GM21447 (cell line): ENCODE measurements around the gene CALCOCO2.
"Not testable (repeated sequence)": the region's sequence is repeated elsewhere in the genome, so short reads cannot be mapped to it uniquely, and the experiment has no call there.

Experiments used
- ATAC-seq: cut with Tn5 transposase; IDR thresholded peaks from one replicate; pipeline ENCODE4 v1.9.1; 2021; ENCODE audit not compliant: unreplicated experiment

The CALCOCO2 gene

GRCh38 chr17:48872409-48872808, 41.6 kb downstream of the CALCOCO2 start:
- not testable (repeated sequence) for ATAC-seq

GRCh38 chr17:48873209-48873608, 42.4 kb downstream of the CALCOCO2 start:
- ATAC-seq, result no peak

GRCh38 chr17:48873696-48874443, 43.0 kb downstream of the CALCOCO2 start:
- ATAC-seq, result no peak

GRCh38 chr17:48878920-48879898, 48.4 kb downstream of the CALCOCO2 start:
- ATAC-seq, result no peak

- no peak for ATAC-seq
These were observed 51.4 kb downstream of the CALCOCO2 start for GRCh38 chr17:48882272-48882671.

GRCh38 chr17:48883171-48883570, 52.3 kb downstream of the CALCOCO2 start:
- no peak for ATAC-seq

- no peak for ATAC-seq
These were observed 59.3 kb downstream of the CALCOCO2 start for GRCh38 chr17:48890086-48890485.

- ATAC-seq, result no peak
These were observed 62.3 kb downstream of the CALCOCO2 start for GRCh38 chr17:48892940-48893645.

GRCh38 chr17:48893646-48894508, 63.0 kb downstream of the CALCOCO2 start:
- ATAC-seq, result no peak

- no peak for ATAC-seq
These were observed 64.1 kb downstream of the CALCOCO2 start for GRCh38 chr17:48894886-48895285.

GRCh38 chr17:48901241-48901640, 70.4 kb downstream of the CALCOCO2 start:
- no peak for ATAC-seq

- no peak for ATAC-seq
These were observed 72.6 kb downstream of the CALCOCO2 start for GRCh38 chr17:48903401-48903800.

GRCh38 chr17:48904428-48904827, 73.6 kb downstream of the CALCOCO2 start:
- no peak for ATAC-seq

- ATAC-seq, result no peak
These were observed 75.2 kb downstream of the CALCOCO2 start for GRCh38 chr17:48905987-48906515.

- ATAC-seq, result no peak
These were observed 76.8 kb downstream of the CALCOCO2 start for GRCh38 chr17:48907713-48908046.

GRCh38 chr17:48908047-48908843, 77.4 kb downstream of the CALCOCO2 start, which contains the start of gene UBE2Z:
TSS of gene UBE2Z (plus strand) at chr17:48908407. CDS start at chr17:48908504, 97 bp downstream.
- peak; percentile 78 for ATAC-seq

GRCh38 chr17:48908853-48909394, 78.1 kb downstream of the CALCOCO2 start:
- peak; percentile 41 for ATAC-seq

- no peak for ATAC-seq
These were observed 78.9 kb downstream of the CALCOCO2 start for GRCh38 chr17:48909783-48910182.

- no peak for ATAC-seq
These were observed 79.5 kb downstream of the CALCOCO2 start for GRCh38 chr17:48910370-48910769.
